ENCODE results near the gene KRTAP5-10.

Gene KRTAP5-10

GRCh38 chr11:71545405-71545966 is 19.9 kb upstream of the KRTAP5-10 start:
- TF ChIP-seq POLR2A (IDR thresholded peaks at IDR 0.05; ENCODE audit: low read depth, low read length) (no peak), POLR2AphosphoS5 (IDR thresholded peaks at IDR 0.05; ENCODE audit: low read depth, low read length) (no peak), TAF1 (IDR thresholded peaks at IDR 0.05; ENCODE audit: borderline replicate concordance, low read depth, low read length) (no peak)
- no peak for FAIRE-seq
- DNase-seq (ENCODE audit: insufficient read length): no peak

GRCh38 chr11:71548120-71548519 is 17.2 kb upstream of the KRTAP5-10 start, which contains the start of gene KRTAP5-9:
Gene KRTAP5-9 (plus strand): TSS chr11:71548420. CDS start chr11:71548658, 238 bp downstream.
- no peak for FAIRE-seq

GRCh38 chr11:71548716-71549151 is 16.6 kb upstream of the KRTAP5-10 start:
- DNase-seq (ENCODE audit: insufficient read length) (no peak), FAIRE-seq (peak; percentile 56)
- TF ChIP-seq TAF1 (IDR thresholded peaks at IDR 0.05; ENCODE audit: borderline replicate concordance, low read depth, low read length) (no peak), POLR2A (IDR thresholded peaks at IDR 0.05; ENCODE audit: low read depth, low read length) (no peak), POLR2AphosphoS5 (IDR thresholded peaks at IDR 0.05; ENCODE audit: low read depth, low read length) (no peak)

More at GRCh38 chr11:71548120-71548519, 17.2 kb upstream of the KRTAP5-10 start, which contains the start of gene KRTAP5-9:
- TF ChIP-seq TAF1 (IDR thresholded peaks at IDR 0.05; ENCODE audit: borderline replicate concordance, low read depth, low read length): no peak
- TF ChIP-seq POLR2A (IDR thresholded peaks at IDR 0.05; ENCODE audit: low read depth, low read length): no peak
- no peak for TF ChIP-seq POLR2AphosphoS5 (IDR thresholded peaks at IDR 0.05; ENCODE audit: low read depth, low read length)
- DNase-seq (ENCODE audit: insufficient read length): no peak

GRCh38 chr11:71551711-71552110 is 13.7 kb upstream of the KRTAP5-10 start:
- DNase-seq (ENCODE audit: insufficient read length) (no peak), FAIRE-seq (no peak)
- TF ChIP-seq POLR2AphosphoS5 (IDR thresholded peaks at IDR 0.05; ENCODE audit: low read depth, low read length) (no peak), TAF1 (IDR thresholded peaks at IDR 0.05; ENCODE audit: borderline replicate concordance, low read depth, low read length) (no peak), POLR2A (IDR thresholded peaks at IDR 0.05; ENCODE audit: low read depth, low read length) (no peak)

- DNase-seq (ENCODE audit: insufficient read length): no peak
- FAIRE-seq: no peak
- TF ChIP-seq POLR2A (IDR thresholded peaks at IDR 0.05; ENCODE audit: low read depth, low read length): no peak
- TF ChIP-seq POLR2AphosphoS5 (IDR thresholded peaks at IDR 0.05; ENCODE audit: low read depth, low read length): no peak
- no peak for TF ChIP-seq TAF1 (IDR thresholded peaks at IDR 0.05; ENCODE audit: borderline replicate concordance, low read depth, low read length)
These were observed 10.4 kb upstream of the KRTAP5-10 start for GRCh38 chr11:71554996-71555395.

GRCh38 chr11:71555508-71555907 is 9.9 kb upstream of the KRTAP5-10 start:
- no peak for TF ChIP-seq POLR2A (IDR thresholded peaks at IDR 0.05; ENCODE audit: low read depth, low read length)
- no peak for TF ChIP-seq POLR2AphosphoS5 (IDR thresholded peaks at IDR 0.05; ENCODE audit: low read depth, low read length)
- TF ChIP-seq TAF1 (IDR thresholded peaks at IDR 0.05; ENCODE audit: borderline replicate concordance, low read depth, low read length): no peak
- FAIRE-seq (no peak), DNase-seq (ENCODE audit: insufficient read length) (no peak)

- DNase-seq (ENCODE audit: insufficient read length) (no peak), FAIRE-seq (no peak)
- TF ChIP-seq TAF1 (IDR thresholded peaks at IDR 0.05; ENCODE audit: borderline replicate concordance, low read depth, low read length): no peak
- no peak for TF ChIP-seq POLR2AphosphoS5 (IDR thresholded peaks at IDR 0.05; ENCODE audit: low read depth, low read length)
- TF ChIP-seq POLR2A (IDR thresholded peaks at IDR 0.05; ENCODE audit: low read depth, low read length): no peak
These were observed 9.3 kb upstream of the KRTAP5-10 start for GRCh38 chr11:71556018-71556417.

- no peak for TF ChIP-seq TAF1 (IDR thresholded peaks at IDR 0.05; ENCODE audit: borderline replicate concordance, low read depth, low read length)
- no peak for TF ChIP-seq POLR2A (IDR thresholded peaks at IDR 0.05; ENCODE audit: low read depth, low read length)
- TF ChIP-seq POLR2AphosphoS5 (IDR thresholded peaks at IDR 0.05; ENCODE audit: low read depth, low read length): no peak
- FAIRE-seq (no peak), DNase-seq (ENCODE audit: insufficient read length) (no peak)
These were observed 8.1 kb upstream of the KRTAP5-10 start for GRCh38 chr11:71557257-71557656.

- no peak for DNase-seq (ENCODE audit: insufficient read length)
- TF ChIP-seq TAF1 (IDR thresholded peaks at IDR 0.05; ENCODE audit: borderline replicate concordance, low read depth, low read length) (no peak), POLR2A (IDR thresholded peaks at IDR 0.05; ENCODE audit: low read depth, low read length) (no peak), POLR2AphosphoS5 (IDR thresholded peaks at IDR 0.05; ENCODE audit: low read depth, low read length) (no peak)
- no peak for FAIRE-seq
These were observed 6.4 kb upstream of the KRTAP5-10 start for GRCh38 chr11:71558996-71559395.

GRCh38 chr11:71562120-71562519 is 3.2 kb upstream of the KRTAP5-10 start:
- DNase-seq (ENCODE audit: insufficient read length): no peak
- FAIRE-seq: no peak
- TF ChIP-seq TAF1 (IDR thresholded peaks at IDR 0.05; ENCODE audit: borderline replicate concordance, low read depth, low read length): no peak
- no peak for TF ChIP-seq POLR2A (IDR thresholded peaks at IDR 0.05; ENCODE audit: low read depth, low read length)
- no peak for TF ChIP-seq POLR2AphosphoS5 (IDR thresholded peaks at IDR 0.05; ENCODE audit: low read depth, low read length)

GRCh38 chr11:71563406-71563805 is 2.0 kb upstream of the KRTAP5-10 start:
- DNase-seq (ENCODE audit: insufficient read length) (peak; percentile 45), FAIRE-seq (peak; percentile 81)
- TF ChIP-seq POLR2A (IDR thresholded peaks at IDR 0.05; ENCODE audit: low read depth, low read length) (no peak), POLR2AphosphoS5 (IDR thresholded peaks at IDR 0.05; ENCODE audit: low read depth, low read length) (no peak), TAF1 (IDR thresholded peaks at IDR 0.05; ENCODE audit: borderline replicate concordance, low read depth, low read length) (no peak)

GRCh38 chr11:71564430-71564829 is 933 bp upstream of the KRTAP5-10 start:
- TF ChIP-seq POLR2A (IDR thresholded peaks at IDR 0.05; ENCODE audit: low read depth, low read length) (no peak), TAF1 (IDR thresholded peaks at IDR 0.05; ENCODE audit: borderline replicate concordance, low read depth, low read length) (no peak), POLR2AphosphoS5 (IDR thresholded peaks at IDR 0.05; ENCODE audit: low read depth, low read length) (no peak)
- DNase-seq (ENCODE audit: insufficient read length): no peak
- no peak for FAIRE-seq
